WI38 (cell line): ENCODE measurements around the gene TFAP2A.

ENCODE experiments used
- H3K4me3 ChIP-seq: 2 replicates; pipeline ENCODE4 v1.5.1; 2011; ENCODE audit warnings: low read depth, mild to moderate bottlenecking, control low read depth, low read length
- CTCF ChIP-seq: IDR thresholded peaks from 2 replicates; pipeline ENCODE4 v1.5.1; 2012; ENCODE audit warnings: low read depth, mild to moderate bottlenecking, control low read depth, low read length

Gene TFAP2A

DNA sequence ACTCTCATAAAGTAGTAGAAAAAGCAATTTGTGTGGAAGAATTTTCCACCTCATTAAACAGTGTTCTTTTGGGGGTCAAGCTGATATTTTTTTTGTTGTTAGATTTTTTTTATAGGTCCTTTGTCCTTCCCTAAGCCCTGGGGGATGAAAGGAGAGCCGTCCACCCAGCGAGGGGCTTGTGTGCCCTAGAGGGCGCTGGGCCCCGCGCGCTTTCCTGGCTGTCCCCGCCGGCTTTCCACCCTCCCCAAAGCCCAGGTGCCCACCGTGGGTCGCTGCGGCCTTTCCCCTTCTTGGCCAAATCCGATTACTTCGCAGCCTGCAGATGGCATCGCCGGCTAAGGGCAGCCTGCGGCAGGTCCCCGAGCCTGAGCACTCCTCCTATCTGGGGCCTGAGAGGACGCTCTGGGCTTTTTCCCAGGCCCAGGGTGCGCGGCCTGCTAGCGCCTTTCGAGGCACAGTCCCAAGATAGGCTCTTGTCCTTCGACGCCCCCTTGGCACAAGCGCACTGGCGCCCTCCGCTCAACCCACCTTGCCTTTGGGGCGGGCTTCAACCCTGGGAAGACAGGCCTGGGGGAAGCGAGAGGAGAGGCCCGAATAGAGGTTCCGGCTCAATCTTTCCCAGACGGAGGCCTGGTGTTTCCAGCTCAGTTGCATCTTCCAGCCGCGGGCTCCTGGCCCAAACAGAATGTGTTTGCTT is 33.6 kb downstream of the TFAP2A start:
- no peak for TF ChIP-seq CTCF
- no peak overlapping the region for H3K4me3 ChIP-seq

GRCh38 chr6:10375391-10375969 is 39.4 kb downstream of the TFAP2A start:
- H3K4me3 ChIP-seq: no peak overlapping the region
- TF ChIP-seq CTCF: no peak

GRCh38 chr6:10373642-10374359 is 41.1 kb downstream of the TFAP2A start:
- no peak overlapping the region for H3K4me3 ChIP-seq
- TF ChIP-seq CTCF: no peak

DNA sequence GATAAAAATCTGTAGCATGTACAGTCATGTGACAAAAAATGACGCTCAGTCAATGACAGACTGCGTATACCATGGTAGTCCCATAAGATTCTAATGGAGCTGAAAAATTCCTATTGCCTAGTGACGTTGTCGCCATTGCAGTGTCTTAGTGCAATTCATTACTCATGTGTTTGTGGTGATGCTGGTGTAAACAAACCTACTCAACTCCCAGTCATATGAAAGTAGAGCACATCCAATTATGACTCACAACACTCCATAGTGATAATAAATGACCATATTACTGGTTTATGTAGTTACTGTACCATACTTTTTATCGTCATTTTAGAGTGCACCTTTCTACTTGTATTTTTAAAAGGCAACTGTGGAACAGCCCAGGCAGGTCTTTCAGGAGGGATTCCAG is 45.0 kb downstream of the TFAP2A start:
- no peak for TF ChIP-seq CTCF
- no peak overlapping the region for H3K4me3 ChIP-seq

- no peak overlapping the region for H3K4me3 ChIP-seq
- TF ChIP-seq CTCF: no peak
Measured at GRCh38 chr6:10368861-10369260, 46.0 kb downstream of the TFAP2A start.

DNA sequence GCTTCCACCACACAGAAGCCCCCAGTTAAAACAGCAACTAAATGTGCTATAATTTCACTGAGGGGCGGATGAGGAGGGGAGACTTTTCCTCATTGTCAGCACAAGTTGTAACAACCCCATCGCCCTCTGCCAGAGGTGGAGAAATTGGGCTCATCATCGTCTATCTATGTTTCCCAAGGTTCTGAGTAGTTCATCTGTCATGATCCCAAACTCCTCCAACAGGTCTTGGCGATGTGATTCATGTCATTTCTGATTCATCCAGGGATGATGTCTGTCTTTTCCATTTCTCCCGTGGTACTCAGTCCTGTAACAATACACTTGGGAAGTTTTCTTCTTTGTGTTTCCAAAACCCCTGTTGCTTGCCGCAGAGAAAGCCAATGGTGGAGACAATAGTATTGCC is 51.0 kb downstream of the TFAP2A start:
- TF ChIP-seq CTCF: no peak
- no peak overlapping the region for H3K4me3 ChIP-seq

GRCh38 chr6:10362300-10362699 is 52.6 kb downstream of the TFAP2A start:
- no peak for TF ChIP-seq CTCF
- no peak overlapping the region for H3K4me3 ChIP-seq
